CD4-positive, alpha-beta T cell treated with Interferon alpha-2 for 1 hour (primary cell): Measurements from ENCODE around the gene WDR18.
"Not testable (repeated sequence)": the region's sequence is repeated elsewhere in the genome, so short reads cannot be mapped to it uniquely, and the experiment has no call there.

Experiments used
- DNase-seq, 2 donors: peaks; one replicate each; pipeline ENCODE4 v3.0.0-alpha.2; 2020 to 2022

WDR18 gene

GRCh38 chr19:950352-951066 is 33.6 kb upstream of the WDR18 start:
- DNase-seq, result no peak

GRCh38 chr19:952049-952679 is 32.0 kb upstream of the WDR18 start:
- DNase-seq, result no peak

- DNase-seq, result peak in 1 of 2 donors; percentile 28
These were observed 31.3 kb upstream of the WDR18 start for GRCh38 chr19:952680-953444.

- no peak for DNase-seq
These were observed 30.5 kb upstream of the WDR18 start for GRCh38 chr19:953445-954271.

GRCh38 chr19:954272-954671 is 29.9 kb upstream of the WDR18 start:
- DNase-seq, result no peak

GRCh38 chr19:954672-955494 is 29.3 kb upstream of the WDR18 start:
- no peak for DNase-seq

GRCh38 chr19:955803-956765 is 28.1 kb upstream of the WDR18 start:
- no peak for DNase-seq

- no peak for DNase-seq
These were observed 27.2 kb upstream of the WDR18 start for GRCh38 chr19:956766-957440.

- DNase-seq, result not testable (repeated sequence)
These were observed 26.6 kb upstream of the WDR18 start for GRCh38 chr19:957578-957977.

- no peak for DNase-seq
These were observed 24.9 kb upstream of the WDR18 start for GRCh38 chr19:958967-959855.

- no peak for DNase-seq
These were observed 24.1 kb upstream of the WDR18 start for GRCh38 chr19:960020-960419.

GRCh38 chr19:960601-960938 is 23.6 kb upstream of the WDR18 start:
- no peak for DNase-seq

GRCh38 chr19:961866-962620 is 22.1 kb upstream of the WDR18 start:
- DNase-seq, result no peak

GRCh38 chr19:962683-963400 is 21.3 kb upstream of the WDR18 start:
- no peak for DNase-seq

GRCh38 chr19:963486-963951 is 20.6 kb upstream of the WDR18 start:
- no peak for DNase-seq

GRCh38 chr19:964116-964520 is 20.0 kb upstream of the WDR18 start:
- DNase-seq, result no peak
